Measurements from ENCODE around the gene FHL2. TPM values are rescaled to one million over a fixed set of nuclear protein-coding genes. Genes with fewer than 3 reads are reported as not detected.

The FHL2 gene
- total RNA-seq, 3 donors from 2014 or later = 20.0 to 128 (median 98.2) TPM

DNA sequence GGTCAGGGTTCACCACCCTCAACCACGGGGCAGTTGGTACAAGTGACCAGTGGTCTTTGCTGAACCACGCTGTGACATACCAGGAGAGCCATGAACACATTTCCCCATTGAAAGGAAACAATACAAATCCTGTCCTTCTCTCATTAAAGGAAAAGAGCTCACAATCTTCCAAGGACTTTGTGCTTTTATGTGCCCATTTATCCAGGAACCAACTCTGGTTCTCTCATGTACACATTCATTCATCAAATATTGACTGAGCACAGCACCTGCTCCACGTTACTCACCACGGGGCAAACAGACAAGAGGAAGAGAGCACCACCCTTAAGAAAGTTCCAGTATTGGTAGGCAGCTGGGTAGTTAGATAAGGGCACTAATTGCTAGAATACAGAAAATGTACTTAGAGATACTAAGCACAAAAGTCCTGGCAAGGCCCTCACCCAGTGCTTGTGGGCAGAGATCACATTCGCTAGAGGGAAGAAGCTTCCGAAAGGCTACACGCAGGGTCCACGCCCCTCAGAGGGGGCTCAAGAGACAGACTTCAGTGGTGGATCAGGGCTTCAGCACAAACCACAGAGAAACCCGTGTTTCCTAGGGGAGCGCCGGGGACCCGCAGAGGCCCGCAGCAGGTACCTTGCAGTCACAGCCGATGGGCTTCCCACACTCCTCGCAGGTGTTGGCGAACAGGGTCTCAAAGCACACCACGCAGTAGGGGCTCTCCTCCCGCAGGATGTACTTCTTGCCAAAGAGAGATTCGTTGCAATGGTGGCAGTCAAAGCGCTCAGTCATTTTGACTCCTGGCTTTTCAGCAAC, 12.9 kb downstream of the FHL2 start:
- peak overlapping the region in 1 of 2 donors; percentile 32 for H3K27ac ChIP-seq
- peaks cover 0 to 5% of the 10 kb centered on the region in 2 donors for H3K4me1 ChIP-seq
- no peak overlapping the region for H3K4me3 ChIP-seq
- no peaks in the 10 kb centered on the region for H3K27me3 ChIP-seq
- intact Hi-C loops (cut with DNase I; ENCODE audit: low total_unique reads) = no loop called here
- TF ChIP-seq POLR2A (IDR thresholded peaks at IDR 0.05) = no peak
- H3K9me3 ChIP-seq = no peaks in the 10 kb centered on the region
- DNase-seq (ENCODE audit: low spot score in 2 of 2) = no peak
- H3K36me3 ChIP-seq = no peaks in the 10 kb centered on the region

DNA sequence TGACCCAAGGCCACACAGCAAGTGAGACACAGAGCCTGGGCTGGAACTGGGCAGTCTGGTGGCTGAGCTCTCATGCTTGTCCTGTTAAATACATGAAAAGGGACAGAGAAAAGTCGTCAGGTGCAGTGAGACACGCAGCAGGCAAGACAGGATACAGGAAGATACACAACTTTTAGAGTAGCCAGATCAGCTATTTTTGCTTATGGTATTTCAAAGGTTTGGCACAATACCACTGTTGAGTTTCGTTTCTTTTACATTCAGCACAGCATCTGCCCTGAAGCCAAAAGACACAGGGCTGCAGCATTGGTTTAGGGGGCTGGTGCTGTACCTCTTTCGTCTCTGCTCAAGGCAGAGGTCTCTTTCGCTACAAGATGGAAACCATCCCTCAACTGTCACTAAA, 14.0 kb downstream of the FHL2 start:
- Histone ChIP-seq H3K4me3 (no peak overlapping the region), H3K4me1 (peaks cover 3 to 5% of the 10 kb centered on the region in 2 donors), H3K36me3 (no peaks in the 10 kb centered on the region), H3K9me3 (no peaks in the 10 kb centered on the region), H3K27ac (peak overlapping the region in 1 of 2 donors; percentile 13), H3K27me3 (no peaks in the 10 kb centered on the region)
- TF ChIP-seq, protein P1, sequence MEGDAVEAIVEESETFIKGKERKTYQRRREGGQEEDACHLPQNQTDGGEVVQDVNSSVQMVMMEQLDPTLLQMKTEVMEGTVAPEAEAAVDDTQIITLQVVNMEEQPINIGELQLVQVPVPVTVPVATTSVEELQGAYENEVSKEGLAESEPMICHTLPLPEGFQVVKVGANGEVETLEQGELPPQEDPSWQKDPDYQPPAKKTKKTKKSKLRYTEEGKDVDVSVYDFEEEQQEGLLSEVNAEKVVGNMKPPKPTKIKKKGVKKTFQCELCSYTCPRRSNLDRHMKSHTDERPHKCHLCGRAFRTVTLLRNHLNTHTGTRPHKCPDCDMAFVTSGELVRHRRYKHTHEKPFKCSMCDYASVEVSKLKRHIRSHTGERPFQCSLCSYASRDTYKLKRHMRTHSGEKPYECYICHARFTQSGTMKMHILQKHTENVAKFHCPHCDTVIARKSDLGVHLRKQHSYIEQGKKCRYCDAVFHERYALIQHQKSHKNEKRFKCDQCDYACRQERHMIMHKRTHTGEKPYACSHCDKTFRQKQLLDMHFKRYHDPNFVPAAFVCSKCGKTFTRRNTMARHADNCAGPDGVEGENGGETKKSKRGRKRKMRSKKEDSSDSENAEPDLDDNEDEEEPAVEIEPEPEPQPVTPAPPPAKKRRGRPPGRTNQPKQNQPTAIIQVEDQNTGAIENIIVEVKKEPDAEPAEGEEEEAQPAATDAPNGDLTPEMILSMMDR (IDR thresholded peaks at IDR 0.05) = no peak
- TF ChIP-seq POLR2A (IDR thresholded peaks at IDR 0.05) (no peak), POLR2AphosphoS5 (IDR thresholded peaks at IDR 0.05) (no peak)
- intact Hi-C loops (cut with DNase I; ENCODE audit: low total_unique reads) = no loop called here
- no peak for DNase-seq (ENCODE audit: low spot score in 2 of 2)

DNA sequence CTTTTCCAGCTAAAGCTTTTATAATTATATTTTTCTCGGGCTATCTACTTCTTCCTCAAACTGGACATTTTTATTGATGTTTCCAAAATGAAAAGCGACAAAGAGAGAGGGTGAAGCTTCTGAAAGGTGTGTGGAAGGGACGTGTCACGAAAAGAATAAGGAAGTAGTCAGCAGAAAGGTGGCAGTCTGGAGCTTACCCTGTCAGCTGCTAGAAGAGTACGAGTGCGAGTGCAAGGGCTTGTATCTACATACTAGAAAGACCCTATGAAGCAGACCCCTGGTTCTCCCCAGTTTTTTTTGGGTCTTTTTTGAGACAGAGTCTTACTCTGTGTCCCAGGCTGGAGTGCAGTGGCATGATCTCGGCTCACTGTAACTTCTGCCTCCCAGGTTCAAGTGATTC, 14.6 kb downstream of the FHL2 start:
- H3K27ac ChIP-seq = peak overlapping the region in 1 of 2 donors; percentile 13
- H3K4me1 ChIP-seq = peaks cover 5 to 7% of the 10 kb centered on the region in 2 donors
- H3K9me3 ChIP-seq = no peaks in the 10 kb centered on the region
- no peak overlapping the region for H3K4me3 ChIP-seq
- no peaks in the 10 kb centered on the region for H3K27me3 ChIP-seq
- intact Hi-C loops (cut with DNase I; ENCODE audit: low total_unique reads) = no loop called here
- H3K36me3 ChIP-seq = no peaks in the 10 kb centered on the region
- DNase-seq (ENCODE audit: low spot score in 2 of 2) = no peak
- TF ChIP-seq, protein P1 (IDR thresholded peaks at IDR 0.05) = no peak
- TF ChIP-seq POLR2AphosphoS5 (IDR thresholded peaks at IDR 0.05) (no peak), POLR2A (IDR thresholded peaks at IDR 0.05) (no peak)

DNA sequence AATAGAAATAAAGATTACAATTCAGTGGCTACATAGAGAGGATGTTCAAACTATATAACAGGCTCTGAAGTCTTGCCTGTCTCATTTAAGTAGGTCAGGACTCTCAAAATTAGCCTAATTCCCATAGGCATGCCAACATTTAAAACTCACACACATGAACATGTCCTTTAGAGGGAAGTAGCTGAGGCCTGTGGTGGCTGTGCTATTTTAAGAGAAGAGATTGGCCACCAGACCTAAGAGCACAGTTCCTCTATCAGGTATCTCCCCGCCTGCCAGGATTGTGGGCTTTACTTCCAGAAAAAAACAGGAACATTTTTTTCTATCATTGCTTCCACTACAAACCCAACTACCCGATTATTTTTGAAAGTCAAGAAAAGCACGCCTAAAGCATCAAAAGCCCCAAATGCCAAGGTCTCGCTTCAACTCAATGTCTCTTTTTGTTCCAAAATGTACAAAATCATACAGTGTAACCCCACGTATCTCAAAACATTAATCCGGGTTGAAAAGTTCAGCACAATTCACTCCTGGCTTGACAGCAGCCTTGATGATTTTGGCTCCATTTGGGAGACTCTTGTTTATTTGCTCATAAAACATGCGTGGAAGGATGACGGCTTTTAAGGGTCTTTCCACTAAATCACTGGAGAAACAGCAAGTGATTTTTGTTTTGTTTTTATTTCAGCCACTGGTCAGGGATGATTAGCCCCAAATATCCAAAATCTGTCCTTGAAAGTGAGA, 15.3 kb downstream of the FHL2 start:
- intact Hi-C loops (cut with DNase I; ENCODE audit: low total_unique reads) = no loop called here
- Histone ChIP-seq H3K4me3 (no peak overlapping the region), H3K4me1 (peaks cover 0 to 7% of the 10 kb centered on the region in 2 donors), H3K36me3 (no peaks in the 10 kb centered on the region), H3K27ac (no peak overlapping the region), H3K9me3 (no peaks in the 10 kb centered on the region), H3K27me3 (no peaks in the 10 kb centered on the region)
- no peak for DNase-seq (ENCODE audit: low spot score in 2 of 2)
- TF ChIP-seq POLR2AphosphoS5 (IDR thresholded peaks at IDR 0.05) (no peak), POLR2A (IDR thresholded peaks at IDR 0.05) (no peak)
- TF ChIP-seq, protein P1 (IDR thresholded peaks at IDR 0.05) = no peak

DNA sequence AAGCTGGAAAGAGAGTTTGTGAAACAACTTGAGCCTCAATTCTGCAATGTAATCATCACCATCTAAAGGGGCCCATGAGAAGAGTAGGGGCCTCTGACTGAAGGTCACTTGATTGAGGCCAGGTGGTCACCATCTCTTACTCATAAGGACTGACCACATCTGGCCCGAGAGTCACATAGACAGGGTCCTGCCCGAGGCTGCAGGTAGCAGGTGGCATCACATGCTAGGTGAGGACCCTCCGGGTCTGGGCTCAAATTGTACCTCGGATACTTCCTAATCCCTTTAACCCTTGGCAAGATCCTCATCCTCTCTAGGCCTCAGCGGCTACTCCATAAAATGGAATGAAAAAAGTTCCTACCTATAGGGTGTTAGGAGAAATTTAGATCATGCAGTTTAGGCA, 16.7 kb downstream of the FHL2 start:
- no peak for TF ChIP-seq POLR2A (IDR thresholded peaks at IDR 0.05)
- no peak for TF ChIP-seq POLR2AphosphoS5 (IDR thresholded peaks at IDR 0.05)
- TF ChIP-seq, protein P1 (IDR thresholded peaks at IDR 0.05) = no peak
- H3K4me3 ChIP-seq = no peak overlapping the region
- H3K27ac ChIP-seq = peak overlapping the region; percentile 35 to 89
- no peaks in the 10 kb centered on the region for H3K9me3 ChIP-seq
- H3K4me1 ChIP-seq = peaks cover 0 to 7% of the 10 kb centered on the region in 2 donors
- no peaks in the 10 kb centered on the region for H3K36me3 ChIP-seq
- intact Hi-C loops (cut with DNase I; ENCODE audit: low total_unique reads) = no loop called here
- DNase-seq (ENCODE audit: low spot score in 2 of 2) = no peak
- H3K27me3 ChIP-seq = no peaks in the 10 kb centered on the region

Measured in breast epithelium (tissue), 4 donors.